H9 (cell line): ENCODE data around the gene MEIS2. TPM values are rescaled to one million over a fixed set of nuclear protein-coding genes. Genes with fewer than 3 reads are reported as not detected.

Source experiments
- DNase-seq: peaks from one replicate; pipeline ENCODE4 v3.0.0-alpha.2; 2017
- H2AFZ ChIP-seq: one replicate; pipeline ENCODE4 v1.6.1; 2013; ENCODE audit warnings: mild to moderate bottlenecking, low read length, control low read depth, moderate library complexity
- H2AK5ac ChIP-seq: 2 replicates; pipeline ENCODE4 v1.6.1; 2013; ENCODE audit warnings: low read length, control low read depth, mixed read lengths; ENCODE audit not compliant: insufficient read length
- H2BK120ac ChIP-seq: one replicate; pipeline ENCODE4 v1.6.1; 2013; ENCODE audit warnings: low read depth, mild to moderate bottlenecking, low read length, control low read depth, inconsistent platforms; ENCODE audit not compliant: poor library complexity, severe bottlenecking
- H2BK12ac ChIP-seq: 2 replicates; pipeline ENCODE4 v1.6.1; 2013; ENCODE audit warnings: low read length, control low read depth, mixed read lengths, low read depth; ENCODE audit not compliant: insufficient read length
- H2BK15ac ChIP-seq: 2 replicates; pipeline ENCODE4 v1.6.1; 2013; ENCODE audit warnings: low read depth, low read length, control low read depth
- H2BK20ac ChIP-seq: one replicate; pipeline ENCODE4 v1.6.1; 2013; ENCODE audit warnings: low read depth, mild to moderate bottlenecking, low read length, control low read depth, inconsistent platforms; ENCODE audit not compliant: poor library complexity, severe bottlenecking
- H2BK5ac ChIP-seq: 2 replicates; pipeline ENCODE4 v1.6.1; 2013; ENCODE audit warnings: low read length, control low read depth, mixed read lengths; ENCODE audit not compliant: insufficient read length
- H3K14ac ChIP-seq: 2 replicates; pipeline ENCODE4 v1.6.1; 2013; ENCODE audit warnings: low read length, control low read depth; ENCODE audit not compliant: insufficient read depth
- H3K18ac ChIP-seq: 2 replicates; pipeline ENCODE4 v1.6.1; 2013; ENCODE audit warnings: low read depth, mild to moderate bottlenecking, mixed read lengths, low read length, control low read depth; ENCODE audit not compliant: insufficient read length
- H3K23ac ChIP-seq: 2 replicates; pipeline ENCODE4 v1.6.1; 2013; ENCODE audit warnings: low read length, control low read depth, mixed read lengths, low read depth; ENCODE audit not compliant: insufficient read length
- H3K23me2 ChIP-seq: 2 replicates; pipeline ENCODE4 v1.6.1; 2013; ENCODE audit warnings: low read depth, mild to moderate bottlenecking, mixed read lengths, low read length, control low read depth; ENCODE audit not compliant: insufficient read length, poor library complexity, severe bottlenecking
- H3K27ac ChIP-seq: 2 replicates; pipeline ENCODE4 v1.5.1; 2013; ENCODE audit warnings: low read length, control low read depth, mixed read lengths, low read depth; ENCODE audit not compliant: insufficient read length
- H3K27me3 ChIP-seq: 2 replicates; pipeline ENCODE4 v1.6.1; 2013; ENCODE audit warnings: low read length, control low read depth, inconsistent platforms; ENCODE audit not compliant: insufficient read depth
- H3K4ac ChIP-seq: 2 replicates; pipeline ENCODE4 v1.6.1; 2013; ENCODE audit warnings: low read depth, mild to moderate bottlenecking, control low read depth, inconsistent platforms, low read length, moderate library complexity
- H3K4me1 ChIP-seq: 2 replicates; pipeline ENCODE4 v1.6.1; 2013; ENCODE audit warnings: low read length, control low read depth, inconsistent platforms; ENCODE audit not compliant: insufficient read depth
- H3K4me2 ChIP-seq: 2 replicates; pipeline ENCODE4 v1.6.1; 2013; ENCODE audit warnings: low read length, control low read depth, mixed read lengths; ENCODE audit not compliant: insufficient read length, insufficient read depth
- H3K56ac ChIP-seq: 2 replicates; pipeline ENCODE4 v1.6.1; 2013; ENCODE audit warnings: low read depth, mild to moderate bottlenecking, mixed read lengths, low read length, control low read depth; ENCODE audit not compliant: insufficient read length
- H3K79me1 ChIP-seq: 2 replicates; pipeline ENCODE4 v1.6.1; 2013; ENCODE audit warnings: low read depth, mild to moderate bottlenecking, moderate library complexity, low read length, control low read depth, inconsistent platforms; ENCODE audit not compliant: insufficient read depth, poor library complexity, severe bottlenecking
- H3K79me2 ChIP-seq: 2 replicates; pipeline ENCODE4 v1.6.1; 2013; ENCODE audit warnings: low read length, control low read depth, inconsistent platforms; ENCODE audit not compliant: insufficient read depth
- H3K9ac ChIP-seq: 2 replicates; pipeline ENCODE4 v1.6.1; 2013; ENCODE audit warnings: low read length, control low read depth, mixed read lengths; ENCODE audit not compliant: insufficient read length; ENCODE audit errors: extremely low read depth
- H3K9me3 ChIP-seq: one replicate; pipeline ENCODE4 v1.6.1; 2013; ENCODE audit warnings: low read depth, low read length, inconsistent platforms; ENCODE audit not compliant: control insufficient read depth
- H3T11ph ChIP-seq: one replicate; pipeline ENCODE4 v1.6.1; 2013; ENCODE audit warnings: mild to moderate bottlenecking, low read length, control low read depth, inconsistent platforms
- H4K20me1 ChIP-seq: one replicate; pipeline ENCODE4 v1.6.1; 2013; ENCODE audit not compliant: control insufficient read depth, insufficient read length, insufficient read depth
- H4K5ac ChIP-seq: 2 replicates; pipeline ENCODE4 v1.6.1; 2013; ENCODE audit warnings: low read depth, mild to moderate bottlenecking, mixed read lengths, low read length, control low read depth; ENCODE audit not compliant: insufficient read length
- H4K8ac ChIP-seq: replicated peaks from 2 replicates; pipeline ENCODE4 v1.6.1; 2013; ENCODE audit warnings: low read length, control low read depth, mixed read lengths, low read depth; ENCODE audit not compliant: insufficient read length
- H4K91ac ChIP-seq: 2 replicates; pipeline ENCODE4 v1.6.1; 2013; ENCODE audit warnings: low read depth, mild to moderate bottlenecking, moderate library complexity, mixed read lengths, low read length, control low read depth; ENCODE audit not compliant: insufficient read length
- H3K27ac Mint-ChIP-seq, 3 experiments: 2 replicates in 2 of 3; 3 replicates in 1 of 3; pipeline ENCODE4 v1.8.0; 2020 to 2021; ENCODE audit warnings: mixed read lengths in 3 of 3, mild to moderate bottlenecking in 1 of 3, moderate library complexity in 1 of 3
- H3K27me3 Mint-ChIP-seq: 2 replicates; pipeline ENCODE4 v1.8.0; 2021; ENCODE audit warnings: low read depth, mild to moderate bottlenecking, moderate library complexity, mixed read lengths
- H3K36me3 Mint-ChIP-seq, 3 experiments: 2 replicates in 2 of 3; 3 replicates in 1 of 3; pipeline ENCODE4 v1.8.0; 2020 to 2021; ENCODE audit warnings: low read depth in 3 of 3, mixed read lengths in 3 of 3; ENCODE audit not compliant: insufficient read depth in 1 of 3
- H3K4me1 Mint-ChIP-seq, 2 experiments: 2 replicates each; pipeline ENCODE4 v1.8.0; 2020; ENCODE audit warnings: mixed read lengths in 2 of 2
- H3K4me3 Mint-ChIP-seq, 2 experiments: 2 replicates in 1 of 2; 3 replicates in 1 of 2; pipeline ENCODE4 v1.8.0; 2020 to 2021; ENCODE audit warnings: mild to moderate bottlenecking in 2 of 2, mixed read lengths in 2 of 2, moderate library complexity in 1 of 2
- H3K9me3 Mint-ChIP-seq, 2 experiments: 2 replicates in 1 of 2; 3 replicates in 1 of 2; pipeline ENCODE4 v1.8.0; 2020; ENCODE audit warnings: mild to moderate bottlenecking in 2 of 2, mixed read lengths in 2 of 2, moderate library complexity in 1 of 2
- WGBS: extraction: QIAGEN DNeasy Blood & Tissue Kit; methylation state at CpG from one replicate; pipeline ENCODE4 v1.1.7; 2013; ENCODE audit warnings: missing lambda C conversion rate, low lambda C conversion rate, mixed read lengths; ENCODE audit not compliant: insufficient read length; ENCODE audit errors: extremely low coverage; 5-methylcytosine and 5-hydroxymethylcytosine counted together
- total RNA-seq: library from RNA; stranded (reverse); gene quantifications from 2 replicates; pipeline ENCODE4 v1.2.1, GENCODE V29; 2021
- TF ChIP-seq, protein P1 (sequence below): fragments of 200-600 bp; sonication (generic); conservative IDR thresholded peaks from 3 replicates; pipeline ENCODE4 v1.8.0; 2021; ENCODE audit warnings: antibody characterized with exemption, mild to moderate bottlenecking

Gene MEIS2
- total RNA-seq, 1 experiment from 2014 or later = 0.35 TPM

- Histone ChIP-seq H3K18ac (no peak overlapping the region), H2BK5ac (no peak overlapping the region), H3K79me1 (no peaks in the 10 kb centered on the region), H2BK120ac (no peak overlapping the region), H3K4ac (no peak overlapping the region), H3T11ph (no peak overlapping the region), H3K23ac (no peak overlapping the region), H2AK5ac (no peak overlapping the region), H2AFZ (no peak overlapping the region), H3K4me2 (peak overlapping the region; percentile 47), H3K4me1 (no peaks in the 10 kb centered on the region), H3K23me2 (peaks cover 24% of the 10 kb centered on the region), H4K20me1 (no peaks in the 10 kb centered on the region), H3K27ac (no peak overlapping the region), H3K14ac (no peak overlapping the region), H2BK12ac (no peak overlapping the region), H3K79me2 (no peaks in the 10 kb centered on the region), H3K9ac (no peak overlapping the region), H2BK15ac (no peak overlapping the region), H4K5ac (no peak overlapping the region), H3K27me3 (peaks cover 74% of the 10 kb centered on the region), H4K8ac (no peak overlapping the region), H2BK20ac (no peak overlapping the region), H4K91ac (no peak overlapping the region), H3K9me3 (no peaks in the 10 kb centered on the region), H3K56ac (no peak overlapping the region)
- Mint-ChIP-seq H3K4me1 (peaks cover 61 to 81% of the 10 kb centered on the region in 2 experiments), H3K27ac (no peak overlapping the region), H3K36me3 (no peaks in the 10 kb centered on the region), H3K9me3 (peaks cover 2 to 4% of the 10 kb centered on the region in 2 experiments; a peak in 2 of 5 replicates), H3K4me3 (peak overlapping the region in 1 of 2 experiments; percentile 77; a peak in 3 of 5 replicates), H3K27me3 (peaks cover 100% of the 10 kb centered on the region)
- no peak for DNase-seq
- no CpG with 5 or more reads among the region's 7 CpGs for WGBS
- TF ChIP-seq, protein P1, sequence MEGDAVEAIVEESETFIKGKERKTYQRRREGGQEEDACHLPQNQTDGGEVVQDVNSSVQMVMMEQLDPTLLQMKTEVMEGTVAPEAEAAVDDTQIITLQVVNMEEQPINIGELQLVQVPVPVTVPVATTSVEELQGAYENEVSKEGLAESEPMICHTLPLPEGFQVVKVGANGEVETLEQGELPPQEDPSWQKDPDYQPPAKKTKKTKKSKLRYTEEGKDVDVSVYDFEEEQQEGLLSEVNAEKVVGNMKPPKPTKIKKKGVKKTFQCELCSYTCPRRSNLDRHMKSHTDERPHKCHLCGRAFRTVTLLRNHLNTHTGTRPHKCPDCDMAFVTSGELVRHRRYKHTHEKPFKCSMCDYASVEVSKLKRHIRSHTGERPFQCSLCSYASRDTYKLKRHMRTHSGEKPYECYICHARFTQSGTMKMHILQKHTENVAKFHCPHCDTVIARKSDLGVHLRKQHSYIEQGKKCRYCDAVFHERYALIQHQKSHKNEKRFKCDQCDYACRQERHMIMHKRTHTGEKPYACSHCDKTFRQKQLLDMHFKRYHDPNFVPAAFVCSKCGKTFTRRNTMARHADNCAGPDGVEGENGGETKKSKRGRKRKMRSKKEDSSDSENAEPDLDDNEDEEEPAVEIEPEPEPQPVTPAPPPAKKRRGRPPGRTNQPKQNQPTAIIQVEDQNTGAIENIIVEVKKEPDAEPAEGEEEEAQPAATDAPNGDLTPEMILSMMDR = no peak
These were observed 219.4 kb downstream of the MEIS2 start for GRCh38 chr15:36880913-36881460.
